GM13977 (cell line): ENCODE measurements around the gene PLCG2.
A peak's percentile ranks its signal among the peaks of the same experiment; 100 is the strongest.
"Not testable (repeated sequence)": the region's sequence is repeated elsewhere in the genome, so short reads cannot be mapped to it uniquely, and the experiment has no call there.

Experiments used
- DNase-seq: peaks from one replicate; pipeline ENCODE4 v3.0.0; 2012; ENCODE audit warnings: low spot score
- CTCF ChIP-seq: IDR thresholded peaks from 2 replicates; pipeline ENCODE4 v1.5.1; 2012; ENCODE audit warnings: mild to moderate bottlenecking, control low read depth; ENCODE audit not compliant: insufficient read depth; ENCODE audit errors: extremely low read depth, missing control alignments
- in situ Hi-C: fragments of 300-500 bp; cut with MboI; formaldehyde crosslinking; loops from one replicate; pipeline ENCODE4 v1.12.0; 2022; ENCODE audit warnings: low sequenced_read_pairs, low pct_unique_long_range_greater_than_20kb, mixed read lengths, inconsistent platforms; ENCODE audit not compliant: unreplicated experiment

Gene PLCG2

GRCh38 chr16:81734632-81735434, 44.3 kb upstream of the PLCG2 start:
- no peak for DNase-seq
- in situ Hi-C loops, result no loop called here
- no peak for TF ChIP-seq CTCF

GRCh38 chr16:81737885-81738536, 41.1 kb upstream of the PLCG2 start:
- in situ Hi-C loops, result no loop called here
- peak; percentile 85 for DNase-seq
- peak; percentile 89 for TF ChIP-seq CTCF

GRCh38 chr16:81738783-81739496, 40.2 kb upstream of the PLCG2 start:
- DNase-seq, result no peak
- no peak for TF ChIP-seq CTCF
- in situ Hi-C loops, result no loop called here

GRCh38 chr16:81739503-81739902, 39.6 kb upstream of the PLCG2 start:
- DNase-seq, result no peak
- in situ Hi-C loops, result no loop called here
- no peak for TF ChIP-seq CTCF

- DNase-seq, result peak; percentile 71
- TF ChIP-seq CTCF, result no peak
- in situ Hi-C loops, result no loop called here
Observed at GRCh38 chr16:81740169-81740568, 38.9 kb upstream of the PLCG2 start.

GRCh38 chr16:81741430-81741770, 37.7 kb upstream of the PLCG2 start:
- DNase-seq, in situ Hi-C loops: not testable (repeated sequence)

GRCh38 chr16:81744385-81744784, 34.7 kb upstream of the PLCG2 start:
- DNase-seq, result no peak
- no peak for TF ChIP-seq CTCF
- in situ Hi-C loops, result no loop called here
